Astrocyte (in vitro differentiated cells and primary cell): ENCODE measurements around the gene FANCE. TPM values are rescaled to one million over a fixed set of nuclear protein-coding genes. Genes with fewer than 3 reads are reported as not detected.

Experiments
- DNase-seq: peaks from one replicate; pipeline ENCODE4 v3.0.0-alpha.2; 2010; ENCODE audit warnings: low read depth
- FAIRE-seq: peaks from 2 replicates; lab custom pipeline; 2011; peaks lifted over from hg19 to GRCh38; lab: Jason Lieb, UNC
- H2AFZ ChIP-seq: 2 replicates; pipeline ENCODE4 v1.6.0; 2012; ENCODE audit warnings: low read depth, low read length, inconsistent platforms
- H3K27ac ChIP-seq: 2 replicates; pipeline ENCODE4 v1.5.1; 2011; ENCODE audit warnings: low read depth, low read length, inconsistent platforms
- H3K27me3 ChIP-seq: 2 replicates; pipeline ENCODE4 v1.6.0; 2011; ENCODE audit warnings: low read length, inconsistent platforms; ENCODE audit not compliant: insufficient read depth
- H3K36me3 ChIP-seq: 2 replicates; pipeline ENCODE4 v1.5.1; 2011; ENCODE audit warnings: low read length, inconsistent platforms; ENCODE audit not compliant: insufficient read depth
- H3K4me1 ChIP-seq: 2 replicates; pipeline ENCODE4 v1.5.1; 2011; ENCODE audit warnings: low read length, inconsistent platforms; ENCODE audit not compliant: insufficient read depth
- H3K4me2 ChIP-seq: 2 replicates; pipeline ENCODE4 v1.6.0; 2012; ENCODE audit warnings: low read length, inconsistent platforms
- H3K4me3 ChIP-seq: 2 replicates; pipeline ENCODE4 v1.5.1; 2011; ENCODE audit warnings: low read depth, mild to moderate bottlenecking, low read length, inconsistent platforms; ENCODE audit not compliant: insufficient read depth
- H3K79me2 ChIP-seq: 2 replicates; pipeline ENCODE4 v1.6.0; 2012; ENCODE audit warnings: mild to moderate bottlenecking, low read length, inconsistent platforms; ENCODE audit not compliant: insufficient read depth
- H3K9ac ChIP-seq: 2 replicates; pipeline ENCODE4 v1.6.0; 2012; ENCODE audit warnings: mild to moderate bottlenecking, low read length, inconsistent platforms
- H3K9me3 ChIP-seq: 2 replicates; pipeline ENCODE4 v1.5.1; 2012; ENCODE audit warnings: low read depth, mild to moderate bottlenecking, low read length, inconsistent platforms; ENCODE audit not compliant: insufficient read depth
- H4K20me1 ChIP-seq: 2 replicates; pipeline ENCODE4 v1.6.0; 2012; ENCODE audit warnings: low read length, inconsistent platforms; ENCODE audit not compliant: insufficient read depth
- H3K27ac Mint-ChIP-seq: one replicate; pipeline ENCODE4 v1.8.0; 2021; ENCODE audit warnings: mild to moderate bottlenecking, mixed read lengths; ENCODE audit not compliant: unreplicated experiment
- H3K27me3 Mint-ChIP-seq: one replicate; pipeline ENCODE4 v1.8.0; 2021; ENCODE audit warnings: low read depth, mixed read lengths; ENCODE audit not compliant: unreplicated experiment
- H3K36me3 Mint-ChIP-seq: one replicate; pipeline ENCODE4 v1.8.0; 2021; ENCODE audit warnings: low read depth, mixed read lengths; ENCODE audit not compliant: unreplicated experiment
- H3K4me1 Mint-ChIP-seq: one replicate; pipeline ENCODE4 v1.8.0; 2021; ENCODE audit warnings: low read depth, mixed read lengths; ENCODE audit not compliant: unreplicated experiment
- H3K4me3 Mint-ChIP-seq: one replicate; pipeline ENCODE4 v1.8.0; 2021; ENCODE audit warnings: mild to moderate bottlenecking, moderate library complexity, mixed read lengths; ENCODE audit not compliant: unreplicated experiment
- H3K9me3 Mint-ChIP-seq: one replicate; pipeline ENCODE4 v1.8.0; 2021; ENCODE audit warnings: mild to moderate bottlenecking, mixed read lengths; ENCODE audit not compliant: unreplicated experiment
- CTCF ChIP-seq: IDR thresholded peaks from 2 replicates; pipeline ENCODE4 v1.5.1; 2011; ENCODE audit warnings: low read depth, mild to moderate bottlenecking, inconsistent platforms, low read length, moderate library complexity; ENCODE audit not compliant: insufficient read depth
- EZH2 ChIP-seq: IDR thresholded peaks from 2 replicates; pipeline ENCODE4 v1.6.1; 2012; ENCODE audit warnings: mild to moderate bottlenecking, low read length, inconsistent platforms; ENCODE audit not compliant: insufficient read depth
- total RNA-seq: library from RNA; stranded (reverse); gene quantifications from 2 replicates; pipeline ENCODE4 v1.2.1, GENCODE V29; 2021

FANCE gene
- total RNA-seq, 1 donor from 2014 or later, result 2.9 TPM

GRCh38 chr6:35506536-35506935, 54.4 kb downstream of the FANCE start:
- Histone ChIP-seq H3K4me1 (no peaks in the 10 kb centered on the region), H3K4me2 (no peak overlapping the region), H3K9me3 (no peaks in the 10 kb centered on the region), H3K9ac (no peak overlapping the region), H2AFZ (no peak overlapping the region), H3K27ac (no peak overlapping the region), H3K4me3 (no peak overlapping the region), H3K79me2 (no peaks in the 10 kb centered on the region), H3K36me3 (no peaks in the 10 kb centered on the region), H4K20me1 (no peaks in the 10 kb centered on the region), H3K27me3 (peaks cover 12% of the 10 kb centered on the region)
- Mint-ChIP-seq H3K36me3 (no peaks in the 10 kb centered on the region), H3K27me3 (peaks cover 40% of the 10 kb centered on the region), H3K9me3 (no peaks in the 10 kb centered on the region), H3K4me3 (no peak overlapping the region), H3K4me1 (no peaks in the 10 kb centered on the region), H3K27ac (no peak overlapping the region)
- TF ChIP-seq EZH2, result no peak
- no peak for TF ChIP-seq CTCF
- FAIRE-seq (no peak), DNase-seq (no peak)

GRCh38 chr6:35507221-35507620, 55.1 kb downstream of the FANCE start:
- Mint-ChIP-seq H3K4me1 (no peaks in the 10 kb centered on the region), H3K27me3 (peaks cover 40% of the 10 kb centered on the region), H3K4me3 (no peak overlapping the region), H3K36me3 (no peaks in the 10 kb centered on the region), H3K27ac (no peak overlapping the region), H3K9me3 (no peaks in the 10 kb centered on the region)
- H3K36me3 ChIP-seq, result no peaks in the 10 kb centered on the region
- no peaks in the 10 kb centered on the region for H3K79me2 ChIP-seq
- no peak overlapping the region for H3K9ac ChIP-seq
- H3K27ac ChIP-seq, result no peak overlapping the region
- H2AFZ ChIP-seq, result no peak overlapping the region
- H3K4me2 ChIP-seq, result no peak overlapping the region
- H4K20me1 ChIP-seq, result no peaks in the 10 kb centered on the region
- TF ChIP-seq CTCF (no peak), EZH2 (no peak)
- no peaks in the 10 kb centered on the region for H3K9me3 ChIP-seq
- FAIRE-seq (no peak), DNase-seq (no peak)
- H3K4me3 ChIP-seq, result no peak overlapping the region
- H3K27me3 ChIP-seq, result peaks cover 12% of the 10 kb centered on the region
- H3K4me1 ChIP-seq, result no peaks in the 10 kb centered on the region

GRCh38 chr6:35508027-35508426, 55.9 kb downstream of the FANCE start:
- Mint-ChIP-seq H3K27ac (no peak overlapping the region), H3K9me3 (no peaks in the 10 kb centered on the region), H3K4me1 (no peaks in the 10 kb centered on the region), H3K27me3 (peaks cover 40% of the 10 kb centered on the region), H3K36me3 (no peaks in the 10 kb centered on the region), H3K4me3 (no peak overlapping the region)
- no peaks in the 10 kb centered on the region for H3K79me2 ChIP-seq
- no peak overlapping the region for H3K4me2 ChIP-seq
- peaks cover 12% of the 10 kb centered on the region for H3K27me3 ChIP-seq
- FAIRE-seq (no peak), DNase-seq (no peak)
- no peak overlapping the region for H3K4me3 ChIP-seq
- no peaks in the 10 kb centered on the region for H3K9me3 ChIP-seq
- H3K36me3 ChIP-seq, result no peaks in the 10 kb centered on the region
- no peak overlapping the region for H2AFZ ChIP-seq
- no peak overlapping the region for H3K9ac ChIP-seq
- TF ChIP-seq EZH2, result no peak
- no peak for TF ChIP-seq CTCF
- no peaks in the 10 kb centered on the region for H4K20me1 ChIP-seq
- H3K4me1 ChIP-seq, result no peaks in the 10 kb centered on the region
- H3K27ac ChIP-seq, result no peak overlapping the region
